H9 (cell line): ENCODE results near the gene FABP3. TPM values are rescaled to one million over a fixed set of nuclear protein-coding genes. Genes with fewer than 3 reads are reported as not detected.

ENCODE experiments used
- DNase-seq: peaks from one replicate; pipeline ENCODE4 v3.0.0-alpha.2; 2017
- H2AFZ ChIP-seq: one replicate; pipeline ENCODE4 v1.6.1; 2013; ENCODE audit warnings: mild to moderate bottlenecking, low read length, control low read depth, moderate library complexity
- H2AK5ac ChIP-seq: 2 replicates; pipeline ENCODE4 v1.6.1; 2013; ENCODE audit warnings: low read length, control low read depth, mixed read lengths; ENCODE audit not compliant: insufficient read length
- H2BK120ac ChIP-seq: one replicate; pipeline ENCODE4 v1.6.1; 2013; ENCODE audit warnings: low read depth, mild to moderate bottlenecking, low read length, control low read depth, inconsistent platforms; ENCODE audit not compliant: poor library complexity, severe bottlenecking
- H2BK12ac ChIP-seq: 2 replicates; pipeline ENCODE4 v1.6.1; 2013; ENCODE audit warnings: low read length, control low read depth, mixed read lengths, low read depth; ENCODE audit not compliant: insufficient read length
- H2BK15ac ChIP-seq: 2 replicates; pipeline ENCODE4 v1.6.1; 2013; ENCODE audit warnings: low read depth, low read length, control low read depth
- H2BK20ac ChIP-seq: one replicate; pipeline ENCODE4 v1.6.1; 2013; ENCODE audit warnings: low read depth, mild to moderate bottlenecking, low read length, control low read depth, inconsistent platforms; ENCODE audit not compliant: poor library complexity, severe bottlenecking
- H2BK5ac ChIP-seq: 2 replicates; pipeline ENCODE4 v1.6.1; 2013; ENCODE audit warnings: low read length, control low read depth, mixed read lengths; ENCODE audit not compliant: insufficient read length
- H3K14ac ChIP-seq: 2 replicates; pipeline ENCODE4 v1.6.1; 2013; ENCODE audit warnings: low read length, control low read depth; ENCODE audit not compliant: insufficient read depth
- H3K18ac ChIP-seq: 2 replicates; pipeline ENCODE4 v1.6.1; 2013; ENCODE audit warnings: low read depth, mild to moderate bottlenecking, mixed read lengths, low read length, control low read depth; ENCODE audit not compliant: insufficient read length
- H3K23ac ChIP-seq: 2 replicates; pipeline ENCODE4 v1.6.1; 2013; ENCODE audit warnings: low read length, control low read depth, mixed read lengths, low read depth; ENCODE audit not compliant: insufficient read length
- H3K23me2 ChIP-seq: 2 replicates; pipeline ENCODE4 v1.6.1; 2013; ENCODE audit warnings: low read depth, mild to moderate bottlenecking, mixed read lengths, low read length, control low read depth; ENCODE audit not compliant: insufficient read length, poor library complexity, severe bottlenecking
- H3K27ac ChIP-seq: 2 replicates; pipeline ENCODE4 v1.5.1; 2013; ENCODE audit warnings: low read length, control low read depth, mixed read lengths, low read depth; ENCODE audit not compliant: insufficient read length
- H3K27me3 ChIP-seq: 2 replicates; pipeline ENCODE4 v1.6.1; 2013; ENCODE audit warnings: low read length, control low read depth, inconsistent platforms; ENCODE audit not compliant: insufficient read depth
- H3K4ac ChIP-seq: 2 replicates; pipeline ENCODE4 v1.6.1; 2013; ENCODE audit warnings: low read depth, mild to moderate bottlenecking, control low read depth, inconsistent platforms, low read length, moderate library complexity
- H3K4me1 ChIP-seq: 2 replicates; pipeline ENCODE4 v1.6.1; 2013; ENCODE audit warnings: low read length, control low read depth, inconsistent platforms; ENCODE audit not compliant: insufficient read depth
- H3K4me2 ChIP-seq: 2 replicates; pipeline ENCODE4 v1.6.1; 2013; ENCODE audit warnings: low read length, control low read depth, mixed read lengths; ENCODE audit not compliant: insufficient read length, insufficient read depth
- H3K56ac ChIP-seq: 2 replicates; pipeline ENCODE4 v1.6.1; 2013; ENCODE audit warnings: low read depth, mild to moderate bottlenecking, mixed read lengths, low read length, control low read depth; ENCODE audit not compliant: insufficient read length
- H3K79me1 ChIP-seq: 2 replicates; pipeline ENCODE4 v1.6.1; 2013; ENCODE audit warnings: low read depth, mild to moderate bottlenecking, moderate library complexity, low read length, control low read depth, inconsistent platforms; ENCODE audit not compliant: insufficient read depth, poor library complexity, severe bottlenecking
- H3K79me2 ChIP-seq: 2 replicates; pipeline ENCODE4 v1.6.1; 2013; ENCODE audit warnings: low read length, control low read depth, inconsistent platforms; ENCODE audit not compliant: insufficient read depth
- H3K9ac ChIP-seq: 2 replicates; pipeline ENCODE4 v1.6.1; 2013; ENCODE audit warnings: low read length, control low read depth, mixed read lengths; ENCODE audit not compliant: insufficient read length; ENCODE audit errors: extremely low read depth
- H3K9me3 ChIP-seq: one replicate; pipeline ENCODE4 v1.6.1; 2013; ENCODE audit warnings: low read depth, low read length, inconsistent platforms; ENCODE audit not compliant: control insufficient read depth
- H3T11ph ChIP-seq: one replicate; pipeline ENCODE4 v1.6.1; 2013; ENCODE audit warnings: mild to moderate bottlenecking, low read length, control low read depth, inconsistent platforms
- H4K20me1 ChIP-seq: one replicate; pipeline ENCODE4 v1.6.1; 2013; ENCODE audit not compliant: control insufficient read depth, insufficient read length, insufficient read depth
- H4K5ac ChIP-seq: 2 replicates; pipeline ENCODE4 v1.6.1; 2013; ENCODE audit warnings: low read depth, mild to moderate bottlenecking, mixed read lengths, low read length, control low read depth; ENCODE audit not compliant: insufficient read length
- H4K8ac ChIP-seq: replicated peaks from 2 replicates; pipeline ENCODE4 v1.6.1; 2013; ENCODE audit warnings: low read length, control low read depth, mixed read lengths, low read depth; ENCODE audit not compliant: insufficient read length
- H4K91ac ChIP-seq: 2 replicates; pipeline ENCODE4 v1.6.1; 2013; ENCODE audit warnings: low read depth, mild to moderate bottlenecking, moderate library complexity, mixed read lengths, low read length, control low read depth; ENCODE audit not compliant: insufficient read length
- H3K27ac Mint-ChIP-seq, 3 experiments: 2 replicates in 2 of 3; 3 replicates in 1 of 3; pipeline ENCODE4 v1.8.0; 2020 to 2021; ENCODE audit warnings: mixed read lengths in 3 of 3, mild to moderate bottlenecking in 1 of 3, moderate library complexity in 1 of 3
- H3K27me3 Mint-ChIP-seq: 2 replicates; pipeline ENCODE4 v1.8.0; 2021; ENCODE audit warnings: low read depth, mild to moderate bottlenecking, moderate library complexity, mixed read lengths
- H3K36me3 Mint-ChIP-seq, 3 experiments: 2 replicates in 2 of 3; 3 replicates in 1 of 3; pipeline ENCODE4 v1.8.0; 2020 to 2021; ENCODE audit warnings: low read depth in 3 of 3, mixed read lengths in 3 of 3; ENCODE audit not compliant: insufficient read depth in 1 of 3
- H3K4me1 Mint-ChIP-seq, 2 experiments: 2 replicates each; pipeline ENCODE4 v1.8.0; 2020; ENCODE audit warnings: mixed read lengths in 2 of 2
- H3K4me3 Mint-ChIP-seq, 2 experiments: 2 replicates in 1 of 2; 3 replicates in 1 of 2; pipeline ENCODE4 v1.8.0; 2020 to 2021; ENCODE audit warnings: mild to moderate bottlenecking in 2 of 2, mixed read lengths in 2 of 2, moderate library complexity in 1 of 2
- H3K9me3 Mint-ChIP-seq, 2 experiments: 2 replicates in 1 of 2; 3 replicates in 1 of 2; pipeline ENCODE4 v1.8.0; 2020; ENCODE audit warnings: mild to moderate bottlenecking in 2 of 2, mixed read lengths in 2 of 2, moderate library complexity in 1 of 2
- CTCF ChIP-seq: fragments of 200-600 bp; sonication (generic); conservative IDR thresholded peaks from 3 replicates; pipeline ENCODE4 v1.8.0; 2021; ENCODE audit warnings: antibody characterized with exemption, mild to moderate bottlenecking
- WGBS: extraction: QIAGEN DNeasy Blood & Tissue Kit; methylation state at CpG from one replicate; pipeline ENCODE4 v1.1.7; 2013; ENCODE audit warnings: missing lambda C conversion rate, low lambda C conversion rate, mixed read lengths; ENCODE audit not compliant: insufficient read length; ENCODE audit errors: extremely low coverage; 5-methylcytosine and 5-hydroxymethylcytosine counted together
- total RNA-seq: library from RNA; stranded (reverse); gene quantifications from 2 replicates; pipeline ENCODE4 v1.2.1, GENCODE V29; 2021

Gene FABP3
- total RNA-seq, 1 experiment from 2014 or later, result 9.0 TPM

DNA sequence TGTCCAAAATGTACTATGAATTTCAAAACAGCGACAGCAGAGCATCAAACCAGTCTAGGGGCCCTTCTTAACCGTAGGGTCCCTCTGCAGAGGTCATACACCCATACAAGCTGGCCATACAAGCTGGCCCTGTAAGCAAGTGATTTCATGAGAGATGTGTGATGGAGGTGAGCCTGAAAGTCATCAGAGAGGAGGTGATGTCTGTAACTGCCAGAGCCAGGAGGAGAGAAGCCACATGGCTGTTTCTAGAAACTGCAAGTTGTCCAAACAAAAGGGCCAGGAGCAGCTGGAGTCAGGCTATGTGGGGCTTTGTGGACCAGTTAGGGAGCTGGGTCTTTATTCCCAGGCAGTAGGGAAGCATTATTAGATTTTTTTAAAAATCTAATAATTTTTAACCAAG, 25.4 kb upstream of the FABP3 start:
- WGBS, result no CpG with 5 or more reads among the region's 2 CpGs
- no peak overlapping the region for H3K4me2 ChIP-seq

More for the DNA sequence above, 25.4 kb upstream of the FABP3 start:
- no peak overlapping the region for H2AK5ac ChIP-seq
- no peak overlapping the region for H3K23ac ChIP-seq
- no peaks in the 10 kb centered on the region for H3K9me3 ChIP-seq
- Mint-ChIP-seq H3K36me3 (no peaks in the 10 kb centered on the region), H3K27ac (peak overlapping the region in 1 of 3 experiments; percentile 38; a peak in 1 of 7 replicates), H3K9me3 (no peaks in the 10 kb centered on the region), H3K4me3 (no peak overlapping the region), H3K4me1 (peaks cover 4 to 13% of the 10 kb centered on the region in 2 experiments; a peak in 2 of 4 replicates), H3K27me3 (peaks cover 19% of the 10 kb centered on the region)
- H3T11ph ChIP-seq, result no peak overlapping the region
- H3K79me1 ChIP-seq, result no peaks in the 10 kb centered on the region
- no peaks in the 10 kb centered on the region for H3K4me1 ChIP-seq
- no peaks in the 10 kb centered on the region for H3K27me3 ChIP-seq
- no peak overlapping the region for H3K56ac ChIP-seq
- H2BK15ac ChIP-seq, result no peak overlapping the region
- H4K5ac ChIP-seq, result no peak overlapping the region
- TF ChIP-seq CTCF, result no peak
- H2BK20ac ChIP-seq, result no peak overlapping the region
- no peak overlapping the region for H2BK120ac ChIP-seq
- H2BK5ac ChIP-seq, result no peak overlapping the region
- H2AFZ ChIP-seq, result no peak overlapping the region
- H4K8ac ChIP-seq, result no peak overlapping the region
- DNase-seq, result no peak
- H2BK12ac ChIP-seq, result no peak overlapping the region
- H3K14ac ChIP-seq, result no peak overlapping the region
- no peaks in the 10 kb centered on the region for H3K79me2 ChIP-seq
- H4K20me1 ChIP-seq, result no peaks in the 10 kb centered on the region
- no peak overlapping the region for H3K4ac ChIP-seq
- H3K27ac ChIP-seq, result no peak overlapping the region
- H4K91ac ChIP-seq, result no peak overlapping the region
- no peak overlapping the region for H3K18ac ChIP-seq
- no peaks in the 10 kb centered on the region for H3K23me2 ChIP-seq
- H3K9ac ChIP-seq, result no peak overlapping the region
